HCT116 (cell line): ENCODE measurements around the gene TTYH1. TPM values are rescaled to one million over a fixed set of nuclear protein-coding genes. Genes with fewer than 3 reads are reported as not detected.
A peak's percentile ranks its signal among the peaks of the same experiment; 100 is the strongest.

Experiments used
- ATAC-seq: fragments of 200-7000 bp; cut with Tn5 transposase; 2 replicates; pipeline ENCODE4 v1.9.1; 2020; ENCODE audit warnings: mild to moderate bottlenecking, moderate library complexity
- BruUV-seq: library from RNA; stranded (reverse); fragments of 400-500 nt; replicated peaks from 2 replicates; lab custom pipeline; 2021; lab: Mats Ljungman, UMichigan
- CTCF ChIA-PET: fragments of 300-600 bp; sonication (Branson Sonifier 250); formaldehyde crosslinking; loops from one replicate; lab custom pipeline; 2021; ENCODE audit warnings: antibody characterized with exemption; lab: Charles Lee
- POLR2A ChIA-PET: fragments of 300-600, 350-600 bp; sonication (Branson Sonifier 250); formaldehyde crosslinking; loops from one replicate; lab custom pipeline; 2021; ENCODE audit warnings: antibody characterized with exemption; lab: Charles Lee
- RAD21 ChIA-PET, 2 experiments: fragments of 300-600 bp; sonication (Branson Sonifier 250); formaldehyde crosslinking; loops; one replicate each; lab custom pipeline; 2023; ENCODE audit warnings: low total read pairs in 2 of 2; ENCODE audit not compliant: uncharacterized antibody in 2 of 2, unreplicated experiment in 2 of 2, low non-redundant PET in 1 of 2; lab: Charles Lee
- DNase-seq: peaks from one replicate; pipeline ENCODE4 v3.0.0-alpha.2; 2010; ENCODE audit warnings: low read depth, low spot score
- H2AFZ ChIP-seq: fragments of 200-600 bp; shearing (Covaris generic), sonication (generic); 2 replicates; pipeline ENCODE4 v1.6.1; 2017; ENCODE audit warnings: low read depth, mixed run types, mixed read lengths, antibody characterized with exemption, low read length; ENCODE audit not compliant: poor library complexity, severe bottlenecking
- H3K27ac ChIP-seq: 2 replicates; pipeline ENCODE4 v1.5.1; 2012; ENCODE audit warnings: low read depth, low read length
- H3K27me3 ChIP-seq: fragments of 200-600 bp; sonication (generic); 2 replicates; pipeline ENCODE4 v1.6.1; 2016; ENCODE audit warnings: mixed run types, low read length, mixed read lengths; ENCODE audit not compliant: insufficient read depth
- H3K36me3 ChIP-seq, 2 experiments: fragments of 200-500 bp in 1 of 2; fragments of 200-600 bp in 1 of 2; sonication (Bioruptor generic) in 1 of 2; sonication (generic) in 1 of 2; 2 replicates each; pipeline versions ENCODE4 v1.5.1 to v1.6.1; 2014 to 2016; ENCODE audit warnings: low read length in 2 of 2, inconsistent platforms in 1 of 2, mixed read lengths in 1 of 2, mixed run types in 1 of 2; ENCODE audit not compliant: insufficient read depth in 2 of 2, control insufficient read depth in 1 of 2
- H3K4me1 ChIP-seq, 2 experiments: fragments of 200-600 bp in 1 of 2; sonication (generic) in 1 of 2; 2 replicates each; pipeline versions ENCODE4 v1.5.1 to v1.6.1; 2012 to 2017; ENCODE audit warnings: low read length in 2 of 2, inconsistent platforms in 1 of 2, mild to moderate bottlenecking in 1 of 2, mixed read lengths in 1 of 2, mixed run types in 1 of 2, moderate library complexity in 1 of 2; ENCODE audit not compliant: insufficient read depth in 2 of 2, control insufficient read depth in 1 of 2
- H3K4me2 ChIP-seq: fragments of 200-600 bp; sonication (generic); 2 replicates; pipeline ENCODE4 v1.6.1; 2017; ENCODE audit warnings: mixed run types, low read length, mixed read lengths
- H3K4me3 ChIP-seq, 2 experiments: fragments of 200-600 bp in 1 of 2; sonication (generic) in 1 of 2; replicated peaks in 1 of 2; 2 replicates each; pipeline ENCODE4 v1.5.1; 2011 to 2016; ENCODE audit warnings: low read length in 2 of 2, control low read depth in 1 of 2, low read depth in 1 of 2, mild to moderate bottlenecking in 1 of 2, mixed read lengths in 1 of 2, mixed run types in 1 of 2
- H3K79me2 ChIP-seq: fragments of 200-600 bp; sonication (generic); 2 replicates; pipeline ENCODE4 v1.6.1; 2017; ENCODE audit warnings: mild to moderate bottlenecking, mixed run types, low read length, moderate library complexity, mixed read lengths; ENCODE audit not compliant: insufficient read depth
- H3K9ac ChIP-seq: fragments of 200-600 bp; sonication (generic); 2 replicates; pipeline ENCODE4 v1.6.1; 2016; ENCODE audit warnings: low read length, mixed read lengths
- H3K9me2 ChIP-seq: fragments of 200-600 bp; sonication (generic), shearing (Covaris generic); 2 replicates; pipeline ENCODE4 v1.6.1; 2017; ENCODE audit warnings: mixed run types, mild to moderate bottlenecking, moderate library complexity; ENCODE audit not compliant: insufficient read depth
- H3K9me3 ChIP-seq, 2 experiments: fragments of 200-500 bp in 1 of 2; fragments of 200-600 bp in 1 of 2; sonication (Bioruptor generic) in 1 of 2; sonication (generic) in 1 of 2; 2 replicates each; pipeline ENCODE4 v1.6.1; 2014 to 2017; ENCODE audit warnings: low read length in 2 of 2, mixed read lengths in 2 of 2, inconsistent platforms in 1 of 2, low read depth in 1 of 2, mild to moderate bottlenecking in 1 of 2, mixed run types in 1 of 2, moderate library complexity in 1 of 2; ENCODE audit not compliant: control insufficient read depth in 1 of 2, insufficient read depth in 1 of 2
- H4K20me1 ChIP-seq: fragments of 200-600 bp; sonication (generic), shearing (Covaris generic); 2 replicates; pipeline ENCODE4 v1.6.1; 2017; ENCODE audit warnings: mixed run types, mild to moderate bottlenecking, moderate library complexity; ENCODE audit not compliant: insufficient read depth
- JUND ChIP-seq: IDR thresholded peaks from 2 replicates; pipeline ENCODE4 v1.6.1; 2012
- POLR2AphosphoS5 ChIP-seq: IDR thresholded peaks from 2 replicates; pipeline ENCODE4 v1.6.1; 2011; ENCODE audit warnings: mild to moderate bottlenecking, low read depth, low read length, moderate library complexity
- RAD21 ChIP-seq: IDR thresholded peaks from 2 replicates; pipeline ENCODE4 v1.6.1; 2012; ENCODE audit warnings: low read depth, mild to moderate bottlenecking
- intact Hi-C: fragments of 100-400 bp; cut with micrococcal nuclease; formaldehyde crosslinking; loops from 2 replicates; pipeline ENCODE4 v1.10.0; 2022
- total RNA-seq: library from RNA; stranded (reverse); gene quantifications from one replicate; pipeline ENCODE4 v1.2.1, GENCODE V29; 2021; ENCODE audit not compliant: unreplicated experiment
- TF ChIP-seq, protein P1 (sequence below), 3 experiments: fragments of 200-600 bp in 1 of 3; sonication (generic) in 1 of 3; IDR thresholded peaks in 2 of 3; conservative IDR thresholded peaks in 1 of 3; 2 replicates each; pipeline ENCODE4 v1.5.1; 2012 to 2017; ENCODE audit warnings: low read depth in 2 of 3, low read length in 2 of 3, antibody characterized with exemption in 1 of 3, borderline replicate concordance in 1 of 3, control low read depth in 1 of 3, mild to moderate bottlenecking in 1 of 3, mixed read lengths in 1 of 3, mixed run types in 1 of 3, moderate library complexity in 1 of 3; ENCODE audit not compliant: insufficient read depth in 1 of 3

Gene TTYH1
- total RNA-seq, 1 experiment from 2014 or later = 0.37 TPM

DNA sequence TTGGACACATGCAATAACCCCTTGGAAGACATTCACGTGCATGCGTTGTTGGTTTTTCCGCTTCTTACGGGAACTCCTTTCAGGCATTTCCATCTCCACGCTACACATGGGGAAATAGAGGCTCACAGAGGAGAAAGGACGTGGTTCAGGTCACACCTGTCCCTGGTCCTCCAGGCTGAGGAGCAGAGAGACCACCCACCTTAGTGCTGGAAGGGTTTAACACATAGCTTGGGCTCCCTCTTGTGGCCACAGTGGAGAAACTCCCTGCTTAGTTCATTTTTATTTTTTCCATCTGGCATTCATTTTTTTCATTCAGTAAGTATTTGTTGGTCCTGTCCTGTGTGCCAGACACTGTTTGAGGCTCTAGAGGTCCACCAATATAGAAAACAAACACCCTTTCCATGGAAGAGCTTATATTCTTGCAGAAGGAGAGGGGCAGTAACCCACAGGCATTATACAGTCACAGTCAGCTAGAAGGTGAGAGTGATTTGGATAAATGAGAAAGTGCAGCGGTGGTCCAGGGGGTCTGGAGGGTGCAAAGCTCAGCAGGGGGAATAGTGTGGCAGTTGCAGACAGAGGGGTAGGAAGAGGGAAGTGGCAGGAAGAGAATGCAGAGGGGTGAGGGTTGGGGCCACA, 24.2 kb upstream of the TTYH1 start:
- ChIA-PET CTCF (interaction anchor here (0.6 to 2.9 kb wide), 20 partner anchors 8 to 598 kb away, joined by 3 to 17 read pairs (median 4); partner anchors contain the start of genes LENG8 and MBOAT7), RAD21 (interaction anchor here (0.6 to 0.9 kb wide), 2 partner anchors 125 to 1966 kb away, joined by 3 read pairs; no protein-coding TSS in a partner anchor), POLR2A (interaction anchor here (1.6 kb wide), 1 partner anchor 57 kb away, joined by 6 read pairs; no protein-coding TSS in a partner anchor)
- Histone ChIP-seq H3K9me3 (no peaks in the 10 kb centered on the region), H3K27me3 (peaks cover 12% of the 10 kb centered on the region; the same call in 1 of the 2 replicates), H3K79me2 (no peaks in the 10 kb centered on the region), H3K4me3 (no peak overlapping the region), H3K4me1 (peaks cover 7 to 14% of the 10 kb centered on the region in 2 experiments; a peak in 3 of 4 replicates), H3K27ac (no peak overlapping the region), H3K4me2 (peak overlapping the region; percentile 40), H2AFZ (peak overlapping the region; percentile 23), H4K20me1 (no peaks in the 10 kb centered on the region), H3K36me3 (no peaks in the 10 kb centered on the region), H3K9me2 (no peaks in the 10 kb centered on the region), H3K9ac (no peak overlapping the region)
- TF ChIP-seq, protein P1, sequence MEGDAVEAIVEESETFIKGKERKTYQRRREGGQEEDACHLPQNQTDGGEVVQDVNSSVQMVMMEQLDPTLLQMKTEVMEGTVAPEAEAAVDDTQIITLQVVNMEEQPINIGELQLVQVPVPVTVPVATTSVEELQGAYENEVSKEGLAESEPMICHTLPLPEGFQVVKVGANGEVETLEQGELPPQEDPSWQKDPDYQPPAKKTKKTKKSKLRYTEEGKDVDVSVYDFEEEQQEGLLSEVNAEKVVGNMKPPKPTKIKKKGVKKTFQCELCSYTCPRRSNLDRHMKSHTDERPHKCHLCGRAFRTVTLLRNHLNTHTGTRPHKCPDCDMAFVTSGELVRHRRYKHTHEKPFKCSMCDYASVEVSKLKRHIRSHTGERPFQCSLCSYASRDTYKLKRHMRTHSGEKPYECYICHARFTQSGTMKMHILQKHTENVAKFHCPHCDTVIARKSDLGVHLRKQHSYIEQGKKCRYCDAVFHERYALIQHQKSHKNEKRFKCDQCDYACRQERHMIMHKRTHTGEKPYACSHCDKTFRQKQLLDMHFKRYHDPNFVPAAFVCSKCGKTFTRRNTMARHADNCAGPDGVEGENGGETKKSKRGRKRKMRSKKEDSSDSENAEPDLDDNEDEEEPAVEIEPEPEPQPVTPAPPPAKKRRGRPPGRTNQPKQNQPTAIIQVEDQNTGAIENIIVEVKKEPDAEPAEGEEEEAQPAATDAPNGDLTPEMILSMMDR (IDR thresholded peaks at IDR 0.05 in 2 of 3, conservative IDR thresholded peaks at IDR 0.05 in 1 of 3; ENCODE audit: borderline replicate concordance in 1 of 3, insufficient read depth in 1 of 3, low read depth in 2 of 3, low read length in 2 of 3) = peak; percentile 71 to 84 (median 72); a peak in 5 of 6 replicates
- no peak for TF ChIP-seq JUND
- no peak for TF ChIP-seq POLR2AphosphoS5
- TF ChIP-seq RAD21 = peak; percentile 69
- ATAC-seq = peak; percentile 70
- peak; percentile 68 for DNase-seq
- no TSS peak for BruUV-seq
- intact Hi-C loops = loop anchor here (1.0 to 5.0 kb wide), 2 partner anchors 66 to 159 kb away; no protein-coding TSS in a partner anchor
